Iris pigment epithelial cell (primary cell): ENCODE data around the gene CASP10.

Experiments
- DNase-seq: peaks from one replicate; pipeline ENCODE4 v3.0.0-alpha.2; 2011; ENCODE audit warnings: low read depth

CASP10 gene

DNA sequence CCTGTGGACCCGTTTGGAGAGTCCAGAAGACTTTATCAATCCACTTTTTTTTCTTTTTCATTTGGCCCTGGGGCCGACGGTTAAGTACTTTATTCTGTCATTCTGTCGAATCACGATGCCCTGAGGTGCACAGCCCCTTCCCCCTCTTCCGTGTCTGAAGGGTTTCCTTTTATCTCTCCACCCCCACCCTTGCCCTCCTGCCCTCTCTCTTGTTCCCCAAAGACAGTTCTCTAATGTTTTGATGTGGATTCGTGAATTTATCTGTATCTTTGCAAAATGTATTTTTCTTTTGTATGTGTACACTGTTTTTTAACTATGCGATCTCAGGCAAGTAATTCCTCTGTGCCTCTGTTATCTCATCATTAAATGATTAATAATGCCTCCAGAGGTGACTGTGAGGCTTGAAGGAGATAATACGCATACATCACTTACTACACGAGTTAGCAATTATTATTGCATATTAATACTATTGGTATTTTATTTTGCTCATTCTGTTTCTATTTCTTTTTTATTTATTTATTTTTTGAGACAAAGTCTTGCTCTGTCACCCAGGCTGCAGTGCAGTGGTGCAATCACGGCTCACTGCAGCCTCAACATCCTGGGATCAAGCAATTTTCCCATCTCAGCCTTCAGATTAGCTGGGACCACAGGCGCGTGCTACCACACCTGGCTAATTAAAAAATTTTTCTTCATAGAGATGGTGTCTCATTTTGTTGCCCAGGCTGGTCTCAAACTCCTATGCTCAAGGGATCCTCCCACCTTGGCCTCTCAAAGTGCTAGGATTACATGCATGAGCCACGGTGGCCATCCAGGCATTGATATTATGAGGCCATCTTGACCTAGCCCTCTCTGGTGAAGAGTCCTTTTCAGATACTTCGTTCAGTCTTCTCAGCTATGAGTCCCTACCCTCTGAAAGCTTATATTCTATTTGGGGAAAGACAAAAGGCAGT is 76.0 kb downstream of the CASP10 start:
- no peak for DNase-seq

DNA sequence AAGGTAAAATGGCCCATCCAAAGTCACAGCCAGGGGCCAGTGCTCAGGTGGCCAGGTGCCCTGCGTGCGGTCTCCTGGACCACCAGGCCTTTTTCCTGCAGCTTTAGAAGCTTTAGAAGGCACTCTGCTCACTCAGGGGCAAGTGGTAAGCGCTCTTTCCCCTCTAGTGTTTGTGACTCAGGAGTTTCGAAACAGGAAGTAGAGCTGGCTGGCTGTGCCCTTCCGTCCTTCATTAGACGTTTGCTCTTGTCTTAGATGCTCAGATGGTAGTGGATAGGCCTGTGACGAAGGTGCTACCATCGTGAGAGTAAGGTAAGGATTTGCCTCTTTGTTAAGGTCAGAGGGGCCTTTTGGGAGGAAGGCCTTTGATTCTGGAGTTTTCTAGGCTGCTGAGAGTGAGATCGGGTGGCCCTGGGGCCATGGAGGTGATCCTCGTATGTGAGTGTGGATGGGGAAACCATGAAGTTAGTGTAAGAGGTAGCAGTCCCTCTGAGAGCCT is 77.4 kb downstream of the CASP10 start, which contains the start of gene CASP8:
CASP8 (plus strand) TSS at position 235 of the 499 bp plus-strand sequence. CDS start 5,951 bp downstream, outside the sequence.
- DNase-seq = peak; percentile 82

DNA sequence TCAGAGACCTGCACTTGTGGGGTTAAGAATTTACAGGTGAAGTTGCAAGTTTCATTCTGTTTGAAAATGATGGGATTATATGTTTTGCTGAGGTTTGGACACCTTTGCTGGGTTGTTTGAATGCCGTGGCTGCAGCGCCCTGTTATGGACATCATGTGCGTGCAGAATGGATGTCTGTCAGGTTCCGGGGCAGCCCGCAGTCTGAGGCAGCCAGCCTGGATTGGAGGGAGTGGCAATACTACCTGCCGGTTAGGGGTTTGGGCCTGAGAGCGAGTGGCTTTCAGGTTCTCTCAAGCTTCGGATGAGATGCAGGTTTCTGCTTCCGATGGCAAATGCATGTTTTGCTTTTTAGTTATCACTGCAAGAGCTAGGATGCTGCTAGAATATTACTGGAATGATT is 78.5 kb downstream of the CASP10 start:
- DNase-seq = no peak

DNA sequence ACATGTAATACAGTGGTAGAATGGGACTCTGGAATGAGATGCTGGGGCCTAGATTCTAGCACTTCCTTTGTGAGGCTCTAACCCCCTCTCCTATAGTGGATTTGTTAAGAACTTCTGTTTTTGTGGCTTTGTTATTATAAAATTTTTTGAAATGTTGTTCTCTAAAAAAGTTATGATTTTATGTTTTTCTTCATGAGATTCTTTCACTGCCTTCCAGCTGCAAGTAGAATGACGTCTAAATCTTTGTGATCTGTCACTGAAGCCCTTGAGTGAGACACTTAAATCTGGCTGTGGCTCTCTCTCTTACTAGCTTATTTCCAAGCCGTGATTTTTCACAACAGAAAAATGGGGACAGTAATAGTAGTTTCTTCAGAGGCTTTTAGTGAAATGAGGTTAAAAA is 79.0 kb downstream of the CASP10 start:
- DNase-seq = no peak

DNA sequence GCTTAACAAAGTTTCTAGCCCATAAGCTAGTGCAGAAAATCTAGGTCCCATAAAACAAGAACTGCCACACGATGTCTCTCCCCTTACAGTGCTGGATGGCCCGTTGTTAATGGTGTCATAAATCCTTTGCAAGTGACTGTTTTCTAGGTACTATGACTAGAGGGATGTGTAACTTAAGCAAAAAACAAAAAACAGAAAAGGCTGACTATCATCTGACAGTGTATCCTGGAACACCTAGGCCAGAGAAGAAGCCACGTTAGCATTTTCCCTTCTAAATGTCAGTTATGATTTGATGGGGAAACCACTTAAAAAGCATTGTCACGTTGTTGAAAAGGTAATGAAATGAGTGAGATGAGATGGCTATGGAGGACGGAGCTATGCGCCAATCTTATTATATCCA is 79.8 kb downstream of the CASP10 start:
- no peak for DNase-seq

DNA sequence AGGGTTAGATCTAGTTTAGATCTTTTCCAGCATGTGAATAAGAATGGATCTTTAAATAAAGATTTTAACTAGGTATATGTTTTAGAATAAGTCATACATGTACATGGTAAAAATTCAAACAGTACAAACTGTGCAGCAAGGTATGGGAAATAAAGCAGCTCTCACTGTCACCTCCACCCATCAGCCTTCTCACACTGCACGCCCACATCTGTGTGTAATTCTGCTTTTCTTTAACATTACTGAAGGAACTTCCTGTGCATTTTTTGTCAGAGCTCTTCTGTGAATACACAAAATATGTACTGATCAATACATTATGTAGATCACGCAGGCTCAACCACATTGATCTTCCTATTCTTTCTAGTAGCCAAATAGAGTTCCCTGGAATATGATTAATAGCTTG is 80.8 kb downstream of the CASP10 start:
- DNase-seq = no peak

DNA sequence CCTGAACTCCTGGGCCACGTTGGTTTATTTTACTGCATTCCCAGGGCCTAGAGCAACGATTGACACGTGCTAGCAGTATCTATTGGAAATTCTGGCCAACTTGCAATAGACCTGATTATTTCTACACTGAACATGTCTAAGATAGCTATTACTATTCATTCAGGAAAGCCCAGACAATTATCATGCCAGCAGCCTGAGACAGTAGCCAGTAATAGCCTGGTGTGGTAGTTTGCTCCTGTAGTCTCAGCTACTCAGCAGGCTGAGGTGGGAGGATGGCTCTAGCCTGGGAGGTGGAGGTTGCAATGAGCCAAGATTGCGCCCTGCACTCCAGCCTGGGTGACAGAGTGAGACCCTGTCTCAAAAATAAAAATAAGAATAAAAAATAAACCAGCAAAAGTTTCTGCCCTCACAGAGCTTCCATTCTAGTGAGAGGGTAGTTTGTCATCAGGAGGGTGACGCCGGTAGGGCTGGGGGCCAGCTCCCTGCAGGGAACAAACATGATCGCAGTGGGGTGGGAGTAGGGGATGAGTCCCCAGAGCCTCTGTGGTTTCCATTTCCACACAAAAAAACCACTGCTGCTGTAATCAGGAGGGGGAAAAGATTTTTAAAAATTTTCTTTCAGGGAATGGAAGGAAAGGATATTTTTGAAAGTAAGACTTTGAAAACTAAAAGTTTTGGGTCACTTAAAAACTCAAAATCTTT is 81.7 kb downstream of the CASP10 start:
- DNase-seq = no peak

DNA sequence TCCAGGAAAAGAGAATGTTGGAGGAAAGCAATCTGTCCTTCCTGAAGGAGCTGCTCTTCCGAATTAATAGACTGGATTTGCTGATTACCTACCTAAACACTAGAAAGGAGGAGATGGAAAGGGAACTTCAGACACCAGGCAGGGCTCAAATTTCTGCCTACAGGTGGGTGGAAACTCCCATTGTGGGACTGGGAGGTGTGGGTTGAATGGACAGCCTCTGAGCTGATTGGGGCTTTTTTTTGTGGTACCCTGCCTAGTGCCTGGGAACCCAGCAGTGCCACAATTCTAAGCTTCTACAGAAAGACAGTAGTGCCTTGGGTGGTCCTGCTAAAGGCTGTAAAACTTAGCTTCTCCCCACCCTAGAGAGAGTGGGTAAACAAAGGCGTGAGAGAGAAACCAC is 83.7 kb downstream of the CASP10 start:
- no peak for DNase-seq

DNA sequence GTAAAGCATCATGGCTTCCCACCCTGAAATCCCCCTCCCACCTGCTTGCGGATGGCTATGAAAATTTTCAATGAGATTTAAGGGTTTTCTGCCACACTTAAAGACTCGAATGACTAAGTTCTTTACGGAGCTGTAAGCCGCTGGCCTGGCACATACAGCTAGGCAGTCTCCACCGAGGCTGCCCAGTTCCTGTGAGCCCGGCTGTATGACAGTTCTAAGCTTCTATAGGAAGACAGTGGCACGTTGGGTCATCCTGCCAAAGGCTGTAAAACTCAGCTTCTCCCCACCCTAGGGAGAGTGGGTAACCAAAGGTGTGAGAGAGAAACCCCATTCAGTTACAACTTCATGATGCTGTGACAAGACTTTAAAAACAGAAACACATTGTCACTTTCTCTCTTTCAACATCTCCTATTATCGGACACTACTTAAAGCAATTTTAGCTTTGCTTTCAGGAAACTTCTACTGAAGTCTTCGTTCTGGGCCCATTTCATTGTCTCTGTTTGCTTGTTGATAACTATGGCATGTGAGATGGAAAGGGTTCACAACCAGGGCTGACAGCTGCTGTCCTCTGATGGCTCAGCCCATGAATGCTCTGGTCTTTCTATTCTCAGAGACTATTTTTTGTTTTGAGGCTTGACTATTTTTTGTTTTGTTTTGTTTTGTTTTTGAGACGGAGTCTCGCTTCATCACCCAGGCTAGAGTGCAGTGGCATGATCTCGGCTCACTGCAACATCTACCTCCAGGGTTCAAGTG is 84.5 kb downstream of the CASP10 start:
- no peak for DNase-seq

DNA sequence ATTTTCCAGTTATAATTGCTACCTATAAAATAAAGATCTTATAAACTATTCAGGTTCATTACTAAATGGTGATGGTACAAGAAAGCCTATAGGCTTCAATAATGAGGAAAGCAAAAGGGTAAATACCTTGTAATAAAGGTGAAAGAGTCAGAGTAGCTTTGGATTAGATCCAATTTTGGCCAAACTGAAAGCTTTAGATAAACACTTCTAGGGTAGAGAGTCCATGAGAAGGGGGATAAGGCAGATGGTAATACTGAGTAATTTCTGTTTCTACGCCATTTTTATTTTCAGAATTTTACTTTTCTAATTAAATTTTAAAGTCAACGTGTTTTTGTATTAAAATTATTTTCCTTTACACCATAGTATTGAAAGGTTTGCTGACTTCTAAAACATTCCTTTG is 86.8 kb downstream of the CASP10 start:
- DNase-seq = no peak

DNA sequence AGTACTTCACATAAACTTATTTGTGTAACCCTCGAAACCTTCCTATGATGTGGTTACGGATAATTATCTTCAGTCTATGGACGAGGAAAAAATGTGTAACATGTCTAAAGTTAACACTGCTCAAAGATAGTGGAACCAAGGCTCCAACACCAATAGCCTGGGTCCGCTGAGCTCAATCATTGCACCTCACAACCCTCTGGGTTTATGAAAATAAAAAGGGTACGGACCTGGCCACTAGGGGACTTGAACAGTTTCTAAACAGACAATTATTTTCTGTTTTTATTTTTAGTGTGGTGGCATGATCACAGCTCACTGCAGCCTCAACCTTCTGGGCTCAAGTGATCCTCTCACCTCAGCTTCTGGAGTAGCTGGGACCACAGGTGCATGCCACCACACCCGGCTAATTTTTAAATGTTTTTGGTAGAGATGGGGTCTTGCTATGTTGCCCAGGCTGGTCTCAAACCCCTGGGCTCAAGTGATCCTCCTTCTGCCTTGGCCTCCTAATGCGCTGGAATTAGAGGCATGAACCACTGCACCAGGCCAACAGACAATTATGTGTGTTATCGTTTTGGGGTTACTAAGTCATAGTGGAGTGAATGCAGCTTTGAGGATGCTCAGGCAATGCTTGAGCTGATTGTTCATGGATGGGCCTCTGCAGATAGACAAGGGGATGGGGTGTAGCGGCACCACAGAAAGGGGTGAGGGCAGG is 87.5 kb downstream of the CASP10 start:
- no peak for DNase-seq

DNA sequence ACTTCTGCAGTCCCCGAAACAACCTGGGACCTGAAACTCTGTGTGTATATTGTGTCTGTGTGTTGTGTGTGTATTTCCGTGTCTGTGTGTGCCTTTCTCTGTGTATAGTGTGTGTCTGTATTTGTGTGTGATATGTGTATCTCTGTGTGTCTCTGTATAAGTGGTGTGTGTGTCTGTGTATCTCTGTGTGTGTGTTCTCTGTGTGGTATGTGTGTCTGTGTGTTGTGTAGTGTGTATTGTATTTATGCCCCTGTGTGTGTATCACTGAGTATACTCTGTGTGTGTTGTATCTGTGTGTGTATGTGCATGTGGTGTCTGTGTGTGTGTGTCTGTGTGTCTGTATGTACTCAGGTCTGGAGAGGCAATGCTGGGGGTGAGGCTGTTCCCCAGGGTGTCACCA is 89.0 kb downstream of the CASP10 start:
- no peak for DNase-seq

DNA sequence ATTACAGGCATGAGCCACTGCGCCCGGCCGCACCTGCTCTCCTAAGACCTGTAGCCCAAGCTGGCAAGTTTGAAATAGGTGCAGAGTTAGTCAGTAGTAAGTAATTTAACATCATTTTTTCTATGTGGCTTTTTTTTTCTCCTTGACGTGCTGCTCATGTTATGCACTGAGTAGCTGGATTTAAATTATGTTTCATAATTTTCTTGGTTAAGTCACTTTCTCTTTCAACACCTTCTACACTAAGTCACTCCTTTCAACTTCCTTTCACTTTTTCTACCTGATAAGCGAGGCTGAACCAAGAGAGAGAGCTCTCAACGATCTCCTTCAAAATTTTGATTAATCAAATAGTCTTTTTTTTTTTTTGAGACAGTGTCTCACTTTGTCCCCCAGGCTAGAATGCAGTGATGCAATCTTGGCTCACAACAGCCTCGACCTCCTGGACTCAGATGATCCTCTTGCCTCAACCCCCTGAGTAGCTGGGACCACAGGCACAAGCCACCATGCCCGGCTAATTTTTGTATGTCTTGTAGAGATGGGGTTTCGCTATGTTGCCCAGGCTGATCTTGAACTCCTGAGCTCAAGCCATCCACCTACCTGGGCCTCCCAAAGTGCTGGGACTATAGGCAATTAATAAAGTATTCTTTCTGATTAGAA is 90.5 kb downstream of the CASP10 start:
- peak; percentile 16 for DNase-seq

DNA sequence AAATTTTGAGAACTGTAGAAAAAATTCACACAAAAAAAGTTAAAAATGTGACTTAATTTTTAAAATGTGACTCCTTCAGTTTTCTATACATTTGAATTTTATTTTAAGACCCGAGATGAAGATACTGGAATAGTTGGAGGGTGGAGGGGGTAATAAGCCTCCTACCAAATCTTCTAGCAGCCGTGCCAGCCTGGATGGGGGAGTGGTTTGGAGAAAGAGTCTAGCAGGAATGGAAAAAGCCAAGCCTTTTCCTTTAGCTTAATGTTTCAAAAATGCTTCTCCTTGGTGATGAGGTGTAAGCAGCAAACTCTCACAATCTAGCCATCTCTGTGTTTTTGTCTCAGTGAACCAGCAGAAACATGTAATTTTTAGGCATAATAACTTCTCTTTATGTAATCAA is 92.1 kb downstream of the CASP10 start:
- no peak for DNase-seq

DNA sequence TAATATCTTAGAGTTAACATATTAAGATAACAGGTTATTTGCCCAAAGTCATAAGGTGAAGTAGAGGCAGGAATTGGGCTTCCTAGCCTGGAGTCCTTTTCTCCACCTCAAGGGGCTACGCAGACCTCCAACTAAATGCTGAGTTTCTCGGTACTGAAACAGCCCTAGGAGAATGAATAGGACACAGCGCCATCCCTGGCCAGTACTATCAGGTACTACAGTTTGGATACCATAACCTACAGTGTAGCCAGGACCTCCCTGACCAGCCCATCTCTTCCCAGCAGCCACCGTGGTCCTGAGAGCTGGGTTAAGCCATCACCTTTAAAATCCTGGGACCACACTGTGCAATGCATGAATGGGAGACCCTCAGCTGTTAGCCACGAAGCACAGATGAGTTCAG is 93.0 kb downstream of the CASP10 start:
- no peak for DNase-seq

DNA sequence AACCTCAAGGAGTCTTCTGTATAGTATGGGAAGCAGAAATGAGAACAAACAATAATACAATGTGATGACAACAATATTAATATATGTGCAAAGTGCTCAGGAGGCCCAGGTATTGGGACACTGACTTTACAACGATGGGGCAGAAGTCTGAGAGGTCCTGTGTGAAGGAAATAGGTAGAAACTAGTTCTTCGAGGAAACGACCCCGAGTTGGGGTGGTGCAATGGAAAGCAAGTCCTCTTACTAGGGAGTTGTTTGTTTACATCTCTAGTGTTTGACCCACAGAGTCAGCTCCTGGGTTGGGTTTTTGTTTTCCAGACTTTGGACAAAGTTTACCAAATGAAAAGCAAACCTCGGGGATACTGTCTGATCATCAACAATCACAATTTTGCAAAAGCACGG is 93.6 kb downstream of the CASP10 start:
- no peak for DNase-seq
